Stimulated activated CD8-positive, alpha-beta memory T cell treated with anti-CD3 and anti-CD28 coated beads, Interleukin-4, amount 100 ng/mL, for 48 hours (primary cell): ENCODE data around the gene CNRIP1.
"Not testable (repeated sequence)": the region's sequence is repeated elsewhere in the genome, so short reads cannot be mapped to it uniquely, and the experiment has no call there.

Experiments used
- DNase-seq: peaks from one replicate; pipeline ENCODE4 v3.0.0-alpha.2; 2020

Gene CNRIP1

GRCh38 chr2:68340226-68341061 lies 20.7 kb upstream of the CNRIP1 start:
- DNase-seq: no peak

- DNase-seq: no peak
These were observed 16.4 kb upstream of the CNRIP1 start for GRCh38 chr2:68336192-68336591.

- no peak for DNase-seq
These were observed 14.2 kb upstream of the CNRIP1 start for GRCh38 chr2:68333931-68334330.

- DNase-seq: no peak
These were observed 13.3 kb upstream of the CNRIP1 start for GRCh38 chr2:68333009-68333408.

- no peak for DNase-seq
These were observed 10.9 kb upstream of the CNRIP1 start for GRCh38 chr2:68330691-68331090.

- DNase-seq: no peak
These were observed 9.2 kb upstream of the CNRIP1 start for GRCh38 chr2:68328901-68329300.

- no peak for DNase-seq
These were observed 5.3 kb upstream of the CNRIP1 start for GRCh38 chr2:68325056-68325455.

- no peak for DNase-seq
These were observed 431 bp upstream of the CNRIP1 start for GRCh38 chr2:68320118-68320641.

GRCh38 chr2:68318914-68319397 lies 793 bp downstream of the CNRIP1 start:
- no peak for DNase-seq

GRCh38 chr2:68317971-68318913 lies 1.5 kb downstream of the CNRIP1 start:
- DNase-seq: no peak

- no peak for DNase-seq
These were observed 3.6 kb downstream of the CNRIP1 start for GRCh38 chr2:68316111-68316510.

GRCh38 chr2:68311033-68311432 lies 8.7 kb downstream of the CNRIP1 start:
- no peak for DNase-seq

- no peak for DNase-seq
These were observed 10.3 kb downstream of the CNRIP1 start for GRCh38 chr2:68309426-68309825.

GRCh38 chr2:68303902-68304272 lies 15.9 kb downstream of the CNRIP1 start:
- not testable (repeated sequence) for DNase-seq

GRCh38 chr2:68303033-68303901 lies 16.5 kb downstream of the CNRIP1 start:
- DNase-seq: no peak

- DNase-seq: no peak
These were observed 17.4 kb downstream of the CNRIP1 start for GRCh38 chr2:68302281-68302875.

- no peak for DNase-seq
These were observed 24.2 kb downstream of the CNRIP1 start for GRCh38 chr2:68295516-68295915.

GRCh38 chr2:68294913-68295312 lies 24.8 kb downstream of the CNRIP1 start:
- no peak for DNase-seq

- DNase-seq: no peak
These were observed 25.6 kb downstream of the CNRIP1 start for GRCh38 chr2:68294187-68294586.

- no peak for DNase-seq
These were observed 26.0 kb downstream of the CNRIP1 start for GRCh38 chr2:68293755-68294154.

GRCh38 chr2:68293024-68293423 lies 26.7 kb downstream of the CNRIP1 start:
- DNase-seq: no peak

- DNase-seq: no peak
These were observed 27.5 kb downstream of the CNRIP1 start for GRCh38 chr2:68292108-68292710.
